Mesothelial cell of epicardium (in vitro differentiated cells): ENCODE data around the gene RBMS3. TPM values are rescaled to one million over a fixed set of nuclear protein-coding genes. Genes with fewer than 3 reads are reported as not detected.

ENCODE experiments used
- DNase-seq, 2 experiments: peaks; one replicate each; pipeline ENCODE4 v3.0.0; 2021; ENCODE audit warnings: low spot score in 2 of 2; ENCODE audit not compliant: unreplicated experiment in 2 of 2
- H3K27ac Mint-ChIP-seq: 2 replicates; pipeline ENCODE4 v1.8.0; 2021; ENCODE audit warnings: mixed read lengths
- H3K27me3 Mint-ChIP-seq: 2 replicates; pipeline ENCODE4 v1.8.0; 2021; ENCODE audit warnings: low read depth, mixed read lengths
- H3K36me3 Mint-ChIP-seq: 2 replicates; pipeline ENCODE4 v1.8.0; 2021; ENCODE audit warnings: mixed read lengths
- H3K4me1 Mint-ChIP-seq: 2 replicates; pipeline ENCODE4 v1.8.0; 2021; ENCODE audit warnings: mixed read lengths
- H3K4me3 Mint-ChIP-seq: 2 replicates; pipeline ENCODE4 v1.8.0; 2021; ENCODE audit warnings: mild to moderate bottlenecking, moderate library complexity, mixed read lengths
- H3K9me3 Mint-ChIP-seq: 2 replicates; pipeline ENCODE4 v1.8.0; 2021; ENCODE audit warnings: mixed read lengths
- total RNA-seq: library from RNA; stranded (reverse); gene quantifications from 3 replicates; pipeline ENCODE4 v1.2.1, GENCODE V29; 2021
- TF ChIP-seq, protein P1 (sequence below): fragments of 200-600 bp; sonication (generic); IDR thresholded peaks from one replicate; pipeline ENCODE4 v1.5.0; 2021; ENCODE audit warnings: antibody characterized with exemption; ENCODE audit not compliant: unreplicated experiment

The RBMS3 gene
- total RNA-seq, 1 donor from 2014 or later, result 42.5 TPM

DNA sequence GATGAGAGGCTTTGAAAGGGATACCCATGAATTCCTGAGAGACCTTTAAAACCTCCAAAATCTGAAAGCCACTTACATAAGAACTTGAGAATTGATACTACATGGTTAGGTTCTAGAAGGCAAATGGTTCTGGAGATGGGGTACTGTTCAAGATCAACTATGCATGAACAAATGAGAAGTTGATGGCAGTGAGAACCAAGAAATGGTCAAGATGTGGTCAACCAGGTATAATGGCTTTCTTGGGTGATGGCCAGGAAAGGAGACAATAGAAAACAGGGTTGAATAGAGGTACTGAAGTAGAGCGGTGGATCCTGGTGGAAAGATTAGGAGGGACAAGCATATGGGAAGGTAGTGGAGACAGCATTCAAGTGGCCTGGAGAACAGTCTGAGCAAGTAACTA is 200.4 kb downstream of the RBMS3 start:
- Mint-ChIP-seq H3K9me3 (no peaks in the 10 kb centered on the region), H3K4me3 (no peak overlapping the region), H3K4me1 (peaks cover 2% of the 10 kb centered on the region), H3K36me3 (no peaks in the 10 kb centered on the region), H3K27me3 (no peaks in the 10 kb centered on the region), H3K27ac (no peak overlapping the region)
- TF ChIP-seq, protein P1, sequence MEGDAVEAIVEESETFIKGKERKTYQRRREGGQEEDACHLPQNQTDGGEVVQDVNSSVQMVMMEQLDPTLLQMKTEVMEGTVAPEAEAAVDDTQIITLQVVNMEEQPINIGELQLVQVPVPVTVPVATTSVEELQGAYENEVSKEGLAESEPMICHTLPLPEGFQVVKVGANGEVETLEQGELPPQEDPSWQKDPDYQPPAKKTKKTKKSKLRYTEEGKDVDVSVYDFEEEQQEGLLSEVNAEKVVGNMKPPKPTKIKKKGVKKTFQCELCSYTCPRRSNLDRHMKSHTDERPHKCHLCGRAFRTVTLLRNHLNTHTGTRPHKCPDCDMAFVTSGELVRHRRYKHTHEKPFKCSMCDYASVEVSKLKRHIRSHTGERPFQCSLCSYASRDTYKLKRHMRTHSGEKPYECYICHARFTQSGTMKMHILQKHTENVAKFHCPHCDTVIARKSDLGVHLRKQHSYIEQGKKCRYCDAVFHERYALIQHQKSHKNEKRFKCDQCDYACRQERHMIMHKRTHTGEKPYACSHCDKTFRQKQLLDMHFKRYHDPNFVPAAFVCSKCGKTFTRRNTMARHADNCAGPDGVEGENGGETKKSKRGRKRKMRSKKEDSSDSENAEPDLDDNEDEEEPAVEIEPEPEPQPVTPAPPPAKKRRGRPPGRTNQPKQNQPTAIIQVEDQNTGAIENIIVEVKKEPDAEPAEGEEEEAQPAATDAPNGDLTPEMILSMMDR, result no peak
- no peak for DNase-seq

GRCh38 chr3:29481969-29482767 is 201.3 kb downstream of the RBMS3 start:
- Mint-ChIP-seq H3K4me1 (no peaks in the 10 kb centered on the region), H3K4me3 (no peak overlapping the region), H3K9me3 (no peaks in the 10 kb centered on the region), H3K27ac (no peak overlapping the region), H3K27me3 (no peaks in the 10 kb centered on the region), H3K36me3 (no peaks in the 10 kb centered on the region)
- TF ChIP-seq, protein P1, result no peak
- DNase-seq, result no peak

- H3K36me3 Mint-ChIP-seq, result peaks cover 9% of the 10 kb centered on the region
- no peak overlapping the region for H3K27ac Mint-ChIP-seq
- no peaks in the 10 kb centered on the region for H3K27me3 Mint-ChIP-seq
- H3K4me1 Mint-ChIP-seq, result no peaks in the 10 kb centered on the region
- no peak overlapping the region for H3K4me3 Mint-ChIP-seq
- H3K9me3 Mint-ChIP-seq, result peaks cover 4% of the 10 kb centered on the region
- DNase-seq, result no peak
- TF ChIP-seq, protein P1, result no peak
Observed at GRCh38 chr3:29484633-29485032, 203.8 kb downstream of the RBMS3 start.

GRCh38 chr3:29486096-29486495 is 205.2 kb downstream of the RBMS3 start:
- no peaks in the 10 kb centered on the region for H3K27me3 Mint-ChIP-seq
- DNase-seq, result no peak
- H3K4me1 Mint-ChIP-seq, result no peaks in the 10 kb centered on the region
- TF ChIP-seq, protein P1, result no peak
- peaks cover 9% of the 10 kb centered on the region for H3K9me3 Mint-ChIP-seq
- H3K4me3 Mint-ChIP-seq, result no peak overlapping the region
- H3K27ac Mint-ChIP-seq, result no peak overlapping the region
- H3K36me3 Mint-ChIP-seq, result peaks cover 13% of the 10 kb centered on the region

DNA sequence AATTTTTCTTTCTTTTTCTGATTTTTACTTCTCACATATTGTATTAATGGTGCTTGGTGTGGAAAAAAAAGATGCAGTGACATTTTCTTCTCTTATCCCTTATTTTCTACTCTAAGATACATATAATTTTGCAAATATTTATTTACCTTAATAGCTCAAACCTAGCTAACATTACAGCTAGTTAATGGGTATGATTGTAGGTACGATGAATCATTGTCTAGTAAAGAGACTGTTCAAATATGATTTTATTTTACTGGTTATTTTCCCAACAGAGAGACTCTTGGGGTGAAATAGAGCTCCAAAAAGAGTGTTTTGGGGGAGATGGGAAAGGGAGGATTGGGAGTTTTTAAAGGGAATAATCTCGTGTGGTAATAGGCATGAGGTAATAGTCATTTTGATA is 206.0 kb downstream of the RBMS3 start:
- Mint-ChIP-seq H3K27ac (no peak overlapping the region), H3K36me3 (peaks cover 15% of the 10 kb centered on the region), H3K4me3 (no peak overlapping the region), H3K9me3 (peaks cover 9% of the 10 kb centered on the region), H3K27me3 (no peaks in the 10 kb centered on the region), H3K4me1 (no peaks in the 10 kb centered on the region)
- DNase-seq, result no peak
- TF ChIP-seq, protein P1, result no peak
